ENCODE measurements around the gene CHST15.

CHST15 gene

DNA sequence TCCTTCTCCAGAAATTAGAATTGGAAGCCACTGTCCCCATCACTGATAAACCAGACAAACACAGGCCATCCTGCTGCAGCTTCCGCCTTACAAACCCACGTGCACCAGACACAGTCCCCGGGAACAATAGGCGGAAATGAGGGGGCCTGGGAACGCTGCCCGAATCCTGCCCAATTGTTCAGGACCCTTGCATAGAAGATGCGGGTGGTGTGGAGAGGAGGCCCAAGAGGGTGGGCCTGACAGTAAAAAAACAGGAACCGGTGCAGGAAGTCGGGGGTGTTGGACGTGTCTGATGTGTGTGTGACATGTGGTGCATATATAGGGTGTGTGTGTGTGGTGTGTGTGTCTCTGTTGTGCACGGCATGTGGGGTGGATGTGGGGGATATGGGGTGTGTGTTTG lies 26.5 kb upstream of the CHST15 start:
- Histone ChIP-seq H3K36me3 (ENCODE audit: insufficient read depth, low read length) (no peaks in the 10 kb centered on the region), H3K27me3 (ENCODE audit: insufficient read depth, low read length, poor library complexity) (no peaks in the 10 kb centered on the region), H3K79me2 (ENCODE audit: insufficient read depth, low read length) (no peaks in the 10 kb centered on the region), H3K4me3 (ENCODE audit: low read depth in 1 of 2, low read length in 2 of 2) (no peak overlapping the region), H2AFZ (ENCODE audit: low read depth, low read length) (0 out of 2 replicates have a peak overlapping the region, but pooled peaks have one; percentile 7), H3K27ac (ENCODE audit: low read length) (peak overlapping the region; percentile 54), H3K9ac (ENCODE audit: low read depth, low read length) (no peak overlapping the region), H3K4me2 (ENCODE audit: insufficient read depth, low read length) (no peak overlapping the region), H4K20me1 (ENCODE audit: insufficient read depth, low read length) (no peaks in the 10 kb centered on the region), H3K9me3 (ENCODE audit: insufficient read depth, low read length, severe bottlenecking) (no peaks in the 10 kb centered on the region), H3K4me1 (ENCODE audit: insufficient read depth, low read length) (peaks cover 35% of the 10 kb centered on the region)
- TF ChIP-seq EZH2 (IDR thresholded peaks at IDR 0.05; ENCODE audit: borderline replicate concordance, low read depth, low read length, severe bottlenecking) = no peak
- TF ChIP-seq, protein P1, sequence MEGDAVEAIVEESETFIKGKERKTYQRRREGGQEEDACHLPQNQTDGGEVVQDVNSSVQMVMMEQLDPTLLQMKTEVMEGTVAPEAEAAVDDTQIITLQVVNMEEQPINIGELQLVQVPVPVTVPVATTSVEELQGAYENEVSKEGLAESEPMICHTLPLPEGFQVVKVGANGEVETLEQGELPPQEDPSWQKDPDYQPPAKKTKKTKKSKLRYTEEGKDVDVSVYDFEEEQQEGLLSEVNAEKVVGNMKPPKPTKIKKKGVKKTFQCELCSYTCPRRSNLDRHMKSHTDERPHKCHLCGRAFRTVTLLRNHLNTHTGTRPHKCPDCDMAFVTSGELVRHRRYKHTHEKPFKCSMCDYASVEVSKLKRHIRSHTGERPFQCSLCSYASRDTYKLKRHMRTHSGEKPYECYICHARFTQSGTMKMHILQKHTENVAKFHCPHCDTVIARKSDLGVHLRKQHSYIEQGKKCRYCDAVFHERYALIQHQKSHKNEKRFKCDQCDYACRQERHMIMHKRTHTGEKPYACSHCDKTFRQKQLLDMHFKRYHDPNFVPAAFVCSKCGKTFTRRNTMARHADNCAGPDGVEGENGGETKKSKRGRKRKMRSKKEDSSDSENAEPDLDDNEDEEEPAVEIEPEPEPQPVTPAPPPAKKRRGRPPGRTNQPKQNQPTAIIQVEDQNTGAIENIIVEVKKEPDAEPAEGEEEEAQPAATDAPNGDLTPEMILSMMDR (IDR thresholded peaks at IDR 0.05; ENCODE audit: borderline replicate concordance, extremely low read depth, low read length, poor library complexity, severe bottlenecking) = no peak
- peak; percentile 36 for DNase-seq
- peak; percentile 38 for ATAC-seq (ENCODE audit: insufficient read depth, low read depth)

DNA sequence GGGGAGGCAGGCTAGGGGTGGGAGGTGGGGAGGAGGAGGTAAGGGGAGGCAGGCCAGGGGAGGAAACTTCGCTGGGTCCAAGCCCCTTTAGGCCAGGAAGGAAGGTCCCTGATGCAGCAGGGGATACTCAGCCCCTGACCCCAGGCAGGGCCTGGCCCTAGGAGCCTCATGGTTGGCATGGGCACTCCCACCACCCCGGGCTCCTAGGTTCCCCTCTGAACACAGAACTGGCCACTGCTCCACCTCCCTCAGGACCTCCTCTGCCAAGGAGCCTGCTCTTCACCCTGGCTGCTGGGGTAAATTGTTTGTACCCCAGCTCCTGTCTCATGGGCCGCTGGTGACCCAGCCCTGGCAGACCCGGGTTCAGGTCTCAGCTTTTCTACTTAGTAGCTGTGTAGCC lies 25.8 kb upstream of the CHST15 start:
- no peaks in the 10 kb centered on the region for H3K79me2 ChIP-seq (ENCODE audit: insufficient read depth, low read length)
- no peak overlapping the region; the same call in 1 of the 2 replicates for H3K27ac ChIP-seq (ENCODE audit: low read length)
- DNase-seq = no peak
- no peaks in the 10 kb centered on the region for H4K20me1 ChIP-seq (ENCODE audit: insufficient read depth, low read length)
- H3K27me3 ChIP-seq (ENCODE audit: insufficient read depth, low read length, poor library complexity) = no peaks in the 10 kb centered on the region
- H3K9ac ChIP-seq (ENCODE audit: low read depth, low read length) = no peak overlapping the region
- TF ChIP-seq, protein P1 (IDR thresholded peaks at IDR 0.05; ENCODE audit: borderline replicate concordance, extremely low read depth, low read length, poor library complexity, severe bottlenecking) = no peak
- TF ChIP-seq EZH2 (IDR thresholded peaks at IDR 0.05; ENCODE audit: borderline replicate concordance, low read depth, low read length, severe bottlenecking) = no peak
- no peaks in the 10 kb centered on the region for H3K36me3 ChIP-seq (ENCODE audit: insufficient read depth, low read length)
- no peak overlapping the region for H3K4me3 ChIP-seq (ENCODE audit: low read depth in 1 of 2, low read length in 2 of 2)
- no peak overlapping the region for H3K4me2 ChIP-seq (ENCODE audit: insufficient read depth, low read length)
- H3K9me3 ChIP-seq (ENCODE audit: insufficient read depth, low read length, severe bottlenecking) = no peaks in the 10 kb centered on the region
- no peak overlapping the region for H2AFZ ChIP-seq (ENCODE audit: low read depth, low read length)
- H3K4me1 ChIP-seq (ENCODE audit: insufficient read depth, low read length) = peaks cover 35% of the 10 kb centered on the region
- ATAC-seq (ENCODE audit: insufficient read depth, low read depth) = no peak

DNA sequence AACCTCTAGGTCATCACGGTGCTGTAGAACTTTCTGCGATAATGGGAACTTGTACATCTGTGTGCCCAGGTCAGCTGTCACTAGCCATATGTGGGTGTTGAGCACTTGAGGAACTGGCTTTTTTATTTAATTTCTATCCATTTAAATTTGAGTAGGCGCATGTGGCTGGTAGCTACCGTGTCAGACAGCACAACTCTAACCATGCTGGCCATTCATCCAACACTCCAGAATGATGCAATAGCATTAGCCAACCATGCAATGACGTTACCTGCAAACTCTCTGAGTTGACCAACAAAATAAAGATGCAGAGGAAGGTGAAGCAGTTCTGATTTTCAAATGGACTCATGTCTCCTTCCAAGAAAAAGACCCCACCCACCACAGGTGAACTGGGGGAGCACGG lies 24.4 kb upstream of the CHST15 start:
- peak overlapping the region; percentile 54 for H3K27ac ChIP-seq (ENCODE audit: low read length)
- no peak overlapping the region for H3K4me2 ChIP-seq (ENCODE audit: insufficient read depth, low read length)
- no peak for TF ChIP-seq EZH2 (IDR thresholded peaks at IDR 0.05; ENCODE audit: borderline replicate concordance, low read depth, low read length, severe bottlenecking)
- TF ChIP-seq, protein P1 (IDR thresholded peaks at IDR 0.05; ENCODE audit: borderline replicate concordance, extremely low read depth, low read length, poor library complexity, severe bottlenecking) = no peak
- peaks cover 35% of the 10 kb centered on the region for H3K4me1 ChIP-seq (ENCODE audit: insufficient read depth, low read length)
- H3K4me3 ChIP-seq (ENCODE audit: low read depth in 1 of 2, low read length in 2 of 2) = no peak overlapping the region
- DNase-seq = no peak
- no peak overlapping the region for H3K9ac ChIP-seq (ENCODE audit: low read depth, low read length)
- no peak overlapping the region for H2AFZ ChIP-seq (ENCODE audit: low read depth, low read length)
- H3K9me3 ChIP-seq (ENCODE audit: insufficient read depth, low read length, severe bottlenecking) = no peaks in the 10 kb centered on the region
- H4K20me1 ChIP-seq (ENCODE audit: insufficient read depth, low read length) = no peaks in the 10 kb centered on the region
- no peak for ATAC-seq (ENCODE audit: insufficient read depth, low read depth)
- no peaks in the 10 kb centered on the region for H3K27me3 ChIP-seq (ENCODE audit: insufficient read depth, low read length, poor library complexity)
- no peaks in the 10 kb centered on the region for H3K79me2 ChIP-seq (ENCODE audit: insufficient read depth, low read length)
- H3K36me3 ChIP-seq (ENCODE audit: insufficient read depth, low read length) = no peaks in the 10 kb centered on the region

DNA sequence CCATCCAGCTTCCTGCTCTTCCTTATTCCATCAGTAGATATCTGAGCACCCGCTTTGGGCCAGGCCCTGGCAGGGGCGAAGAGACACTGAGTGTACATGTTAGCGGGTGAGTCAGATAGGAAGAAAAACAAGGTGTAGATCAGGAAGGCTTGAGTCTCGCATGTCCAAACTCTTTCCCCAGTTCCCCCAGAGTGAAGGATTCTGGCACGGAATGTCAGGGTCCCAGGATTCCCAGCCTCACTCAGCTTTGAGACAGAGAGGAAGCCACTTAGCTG lies 24.1 kb upstream of the CHST15 start:
- TF ChIP-seq, protein P1 (IDR thresholded peaks at IDR 0.05; ENCODE audit: borderline replicate concordance, extremely low read depth, low read length, poor library complexity, severe bottlenecking) = no peak
- no peak for TF ChIP-seq EZH2 (IDR thresholded peaks at IDR 0.05; ENCODE audit: borderline replicate concordance, low read depth, low read length, severe bottlenecking)
- Histone ChIP-seq H3K4me3 (ENCODE audit: low read depth in 1 of 2, low read length in 2 of 2) (no peak overlapping the region), H3K9me3 (ENCODE audit: insufficient read depth, low read length, severe bottlenecking) (no peaks in the 10 kb centered on the region), H3K4me2 (ENCODE audit: insufficient read depth, low read length) (no peak overlapping the region), H3K27me3 (ENCODE audit: insufficient read depth, low read length, poor library complexity) (no peaks in the 10 kb centered on the region), H2AFZ (ENCODE audit: low read depth, low read length) (no peak overlapping the region), H3K27ac (ENCODE audit: low read length) (peak overlapping the region; percentile 54), H3K79me2 (ENCODE audit: insufficient read depth, low read length) (no peaks in the 10 kb centered on the region), H3K9ac (ENCODE audit: low read depth, low read length) (no peak overlapping the region; the same call in 1 of the 2 replicates), H3K36me3 (ENCODE audit: insufficient read depth, low read length) (no peaks in the 10 kb centered on the region), H3K4me1 (ENCODE audit: insufficient read depth, low read length) (peaks cover 35% of the 10 kb centered on the region), H4K20me1 (ENCODE audit: insufficient read depth, low read length) (no peaks in the 10 kb centered on the region)
- ATAC-seq (ENCODE audit: insufficient read depth, low read depth) (0 out of 3 replicates have a peak, but pooled peaks have one; percentile 8), DNase-seq (no peak)
